Raji (cell line): Measurements from ENCODE around the gene MED26.

Experiments used
- POLR2A ChIP-seq: IDR thresholded peaks from 2 replicates; pipeline ENCODE4 v1.6.1; 2011; ENCODE audit warnings: low read depth, low read length, control low read depth; ENCODE audit not compliant: insufficient read depth

Gene MED26

GRCh38 chr19:16628183-16628983 lies at the start of gene MED26:
MED26 (minus strand) TSS chr19:16628204; CDS start chr19:16627943, 261 bp downstream.
- peak; percentile 71 for TF ChIP-seq POLR2A

- TF ChIP-seq POLR2A, result no peak
Observed at GRCh38 chr19:16677055-16677454, 49.1 kb upstream of the MED26 start.

- no peak for TF ChIP-seq POLR2A
Observed at GRCh38 chr19:16676101-16676798, 48.2 kb upstream of the MED26 start.

GRCh38 chr19:16673231-16673630 lies 45.2 kb upstream of the MED26 start:
- TF ChIP-seq POLR2A, result no peak

- TF ChIP-seq POLR2A, result no peak
Observed at GRCh38 chr19:16671652-16672274, 43.8 kb upstream of the MED26 start.

GRCh38 chr19:16670291-16670690 lies 42.3 kb upstream of the MED26 start:
- no peak for TF ChIP-seq POLR2A

- no peak for TF ChIP-seq POLR2A
Observed at GRCh38 chr19:16668176-16668575, 40.2 kb upstream of the MED26 start.

GRCh38 chr19:16661480-16662034 lies 33.6 kb upstream of the MED26 start:
- TF ChIP-seq POLR2A, result no peak

- TF ChIP-seq POLR2A, result peak; percentile 75
Observed at GRCh38 chr19:16660763-16661479, 32.9 kb upstream of the MED26 start, which contains the start of gene TMEM38A. TMEM38A (plus strand) TSS chr19:16661139; CDS start chr19:16661218, 79 bp downstream.

- TF ChIP-seq POLR2A, result peak; percentile 75
Observed at GRCh38 chr19:16659832-16660708, 32.1 kb upstream of the MED26 start, which contains the start of gene SMIM7. SMIM7 (minus strand) TSS chr19:16660144; CDS start chr19:16660110, 34 bp downstream.

- TF ChIP-seq POLR2A, result no peak
Observed at GRCh38 chr19:16659464-16659831, 31.4 kb upstream of the MED26 start.

GRCh38 chr19:16657384-16657783 lies 29.4 kb upstream of the MED26 start:
- TF ChIP-seq POLR2A, result no peak

GRCh38 chr19:16655727-16656126 lies 27.7 kb upstream of the MED26 start:
- TF ChIP-seq POLR2A, result no peak

- TF ChIP-seq POLR2A, result no peak
Observed at GRCh38 chr19:16654627-16655026, 26.6 kb upstream of the MED26 start.
